NCI-H748 treated with DMSO at 0.1 percent for 48 hours (cell line): ENCODE measurements around the gene B9D2.

Experiments
- DNase-seq: peaks from one replicate; lab custom pipeline; 2025; lab: John Stamatoyannopoulos, UW

The B9D2 gene

DNA sequence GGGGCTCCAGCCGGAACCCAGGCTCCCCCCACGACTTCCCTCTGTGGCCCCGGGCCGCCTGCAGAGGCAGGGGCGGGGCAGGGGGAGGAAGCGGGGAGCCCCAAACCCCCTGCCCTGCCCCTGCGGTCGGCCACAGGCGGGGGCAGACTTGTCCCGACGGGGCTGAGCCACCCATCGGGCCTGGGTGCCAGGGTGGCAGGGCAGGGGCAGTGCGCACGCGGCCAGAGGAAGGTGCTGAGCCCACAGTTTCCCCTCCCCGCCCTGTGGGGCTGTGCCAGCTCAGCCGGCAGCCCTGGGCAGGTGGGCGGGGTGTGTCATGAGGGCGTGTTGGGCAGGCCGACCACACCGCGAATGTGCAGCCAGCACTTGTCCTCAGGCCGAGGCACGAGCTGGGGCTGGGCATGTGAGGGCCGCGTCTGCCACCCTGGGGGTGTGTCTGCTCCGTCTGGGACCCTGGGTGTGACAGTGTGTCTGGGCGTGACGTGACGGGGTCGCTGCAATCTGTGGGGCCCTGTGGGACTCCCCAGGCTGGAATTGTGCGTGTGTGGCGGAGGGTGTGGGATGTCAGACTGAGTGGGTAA, 36.3 kb downstream of the B9D2 start:
- no peak for DNase-seq

GRCh38 chr19:41327076-41327575, 36.8 kb downstream of the B9D2 start:
- no peak for DNase-seq

DNA sequence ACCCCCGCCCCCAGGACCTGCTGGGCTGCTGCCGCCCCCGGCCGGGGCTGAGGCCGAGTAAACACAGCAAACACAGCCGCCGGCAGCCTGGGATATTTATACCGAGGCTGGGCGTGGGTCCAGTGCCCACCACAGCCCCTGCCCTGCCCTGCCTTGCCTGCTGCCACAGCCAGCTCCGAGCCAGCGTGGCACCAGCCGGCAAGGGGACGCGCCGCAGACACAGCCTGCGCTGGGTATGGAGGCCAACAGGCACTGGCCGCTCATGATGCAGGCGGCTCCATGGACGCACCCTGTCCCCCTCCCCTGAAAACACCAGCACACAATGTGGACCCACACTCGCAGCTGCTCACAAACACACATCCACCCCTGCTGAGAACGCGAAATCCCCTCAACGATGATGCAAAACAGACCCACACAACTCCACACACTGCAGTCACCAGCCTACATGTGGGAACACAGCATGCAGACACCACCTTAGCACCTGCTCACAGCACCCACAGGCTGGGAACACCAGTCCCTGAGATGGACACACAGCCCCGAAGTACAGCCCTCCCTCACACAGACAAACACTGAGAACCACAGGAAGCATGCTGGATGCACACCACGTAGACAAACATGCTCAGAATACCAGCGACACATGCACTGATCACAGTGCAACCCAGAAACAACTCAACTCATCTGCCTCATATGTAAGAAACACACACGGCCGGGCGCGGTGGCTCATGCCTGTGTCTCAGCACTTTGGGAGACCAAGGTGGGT, 37.8 kb downstream of the B9D2 start:
- no peak for DNase-seq

GRCh38 chr19:41325640-41325946, 38.4 kb downstream of the B9D2 start:
- no peak for DNase-seq

DNA sequence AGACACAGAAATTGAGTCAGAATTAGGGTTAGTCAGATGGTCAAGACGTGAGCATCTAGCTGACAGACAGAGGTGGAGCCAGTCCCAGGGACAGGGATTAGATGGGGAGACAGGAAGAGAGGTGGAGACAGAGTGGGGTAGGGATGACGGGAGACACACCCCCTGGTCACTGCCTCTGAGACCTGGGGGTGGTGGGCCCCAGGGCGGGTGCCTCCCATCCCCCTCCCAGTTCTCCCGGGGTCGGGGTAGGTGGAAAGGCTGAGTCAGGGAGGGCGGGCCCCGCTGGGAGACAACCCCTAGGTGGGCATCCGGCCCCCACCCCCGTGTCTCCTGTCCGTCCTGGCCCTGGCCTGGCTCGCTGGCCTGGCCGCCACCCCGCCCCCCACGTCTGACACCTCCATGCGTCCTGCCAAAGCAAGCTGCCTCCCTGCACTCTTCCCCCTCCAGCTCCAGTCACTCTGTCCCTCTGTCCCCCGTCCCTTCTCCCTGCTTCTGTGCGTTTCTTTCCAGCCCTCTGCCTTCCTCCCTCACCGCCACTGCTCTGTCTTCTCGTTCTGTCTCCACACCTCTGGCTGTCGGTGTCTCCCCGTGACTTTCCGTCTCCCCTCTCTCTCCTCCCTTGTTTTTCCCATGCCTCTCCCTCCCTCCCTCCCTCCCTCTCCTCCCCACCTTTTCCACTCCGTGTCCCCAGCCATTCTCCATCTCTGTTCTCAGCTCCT, 38.9 kb downstream of the B9D2 start:
- no peak for DNase-seq

DNA sequence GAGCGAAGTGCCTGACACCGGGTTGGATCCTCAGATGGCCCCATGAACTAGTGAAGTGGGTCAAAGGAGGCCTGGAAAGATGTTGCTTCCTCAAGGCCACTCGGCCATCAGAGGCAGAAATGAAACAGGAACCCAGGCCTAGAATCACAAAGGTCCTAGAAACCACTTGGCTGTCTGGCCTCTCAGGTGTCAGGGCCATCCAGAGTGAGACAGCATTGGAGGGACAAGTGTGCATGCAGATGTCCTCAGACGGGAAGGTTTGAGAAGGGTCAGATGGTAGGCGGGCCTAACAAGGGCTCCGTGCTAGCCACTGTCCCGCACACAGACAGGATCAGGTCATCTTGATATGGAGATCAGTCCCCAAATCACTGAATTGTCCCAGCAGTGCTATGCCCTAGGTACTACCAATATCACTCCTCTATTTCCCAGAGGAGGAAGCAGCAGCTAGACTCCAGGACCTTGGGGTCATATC, 39.7 kb downstream of the B9D2 start:
- no peak for DNase-seq

DNA sequence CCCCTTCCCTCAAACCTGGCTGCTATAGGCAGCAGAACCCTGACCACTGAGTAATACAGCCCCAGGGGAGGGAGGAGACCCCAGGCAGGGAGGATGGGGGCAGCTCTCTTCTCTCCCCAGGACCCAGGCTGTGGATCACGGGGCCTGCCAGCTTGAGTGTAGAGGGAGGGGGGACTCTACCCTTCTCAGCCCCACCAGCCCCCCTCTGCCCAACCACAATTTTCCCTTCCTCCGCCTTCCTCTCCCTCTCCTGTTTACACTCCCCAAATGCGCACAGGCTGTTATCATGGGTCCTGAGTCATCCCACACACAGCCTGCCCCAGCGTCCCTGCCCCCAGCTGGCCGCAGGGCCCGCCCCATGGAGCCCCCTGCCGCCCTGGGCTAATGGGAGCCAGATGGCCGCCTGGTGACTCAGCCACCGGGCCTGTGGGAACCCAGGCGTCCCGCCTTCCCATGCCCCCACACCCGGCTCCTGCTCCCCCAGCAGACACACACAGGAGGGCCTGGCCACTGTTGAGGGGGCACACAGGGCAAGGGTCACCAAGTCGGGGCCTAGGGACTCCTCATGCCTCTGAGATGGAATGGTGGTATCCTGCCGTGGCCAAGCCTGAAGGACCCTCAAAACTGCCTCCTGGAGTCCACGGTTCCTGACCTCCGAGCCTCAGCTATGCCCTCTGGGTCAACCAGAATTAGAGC, 40.4 kb downstream of the B9D2 start:
- DNase-seq = no peak

DNA sequence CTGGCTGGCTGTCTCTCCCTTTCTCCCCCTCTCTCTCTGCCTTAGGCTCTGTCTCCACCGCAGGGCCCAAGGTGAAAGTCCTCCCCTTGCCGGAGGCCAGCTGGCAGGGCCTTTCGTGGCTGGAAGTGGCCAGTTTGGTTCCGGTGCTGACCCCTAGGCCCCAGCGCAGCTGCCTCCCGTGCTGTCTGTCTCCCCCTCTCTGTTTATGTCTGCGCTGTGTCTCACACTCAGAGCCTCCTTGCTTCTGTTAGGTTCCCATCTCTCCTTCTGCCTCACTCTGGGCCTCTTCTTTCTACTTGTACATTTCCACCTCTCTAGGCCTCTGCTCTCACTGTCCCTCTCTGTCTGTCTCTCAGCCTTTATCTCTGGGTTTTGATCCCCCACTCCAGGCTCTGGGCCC, 40.9 kb downstream of the B9D2 start:
- no peak for DNase-seq

- DNase-seq = no peak
These were observed 41.5 kb downstream of the B9D2 start for GRCh38 chr19:41322451-41322850.

DNA sequence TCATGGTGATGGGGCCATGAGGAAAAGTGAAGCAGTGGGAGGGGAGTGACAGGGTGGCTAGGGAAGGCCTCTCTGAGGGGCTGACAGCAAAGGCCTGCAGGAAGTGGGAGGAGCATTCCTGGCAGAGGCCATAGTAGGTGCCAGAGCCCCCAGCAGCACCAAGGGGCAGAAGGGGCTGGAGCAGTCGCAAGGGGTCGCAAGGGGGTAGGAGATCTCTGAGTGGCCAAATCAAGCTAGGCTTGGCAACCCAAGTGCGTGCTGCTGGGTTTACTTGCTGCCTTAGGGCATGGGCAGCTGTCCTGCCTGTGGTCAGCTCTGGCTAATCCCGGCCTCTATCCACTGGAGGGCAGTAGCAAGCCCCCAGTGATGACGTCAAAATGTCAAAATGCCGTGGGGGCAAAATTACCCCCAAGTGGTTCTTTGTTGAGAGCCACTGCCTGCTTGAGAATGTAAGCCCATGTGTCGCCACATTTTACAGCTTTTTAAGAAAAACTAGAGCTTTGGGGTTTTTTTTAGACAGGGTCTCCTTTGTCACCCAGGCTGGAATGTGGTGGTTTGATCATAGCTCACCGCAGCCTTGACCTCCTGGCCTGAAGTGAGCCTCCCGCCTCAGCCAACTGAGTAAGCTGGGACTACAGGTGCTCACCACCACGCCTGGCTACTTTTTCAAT, 42.2 kb downstream of the B9D2 start:
- no peak for DNase-seq

DNA sequence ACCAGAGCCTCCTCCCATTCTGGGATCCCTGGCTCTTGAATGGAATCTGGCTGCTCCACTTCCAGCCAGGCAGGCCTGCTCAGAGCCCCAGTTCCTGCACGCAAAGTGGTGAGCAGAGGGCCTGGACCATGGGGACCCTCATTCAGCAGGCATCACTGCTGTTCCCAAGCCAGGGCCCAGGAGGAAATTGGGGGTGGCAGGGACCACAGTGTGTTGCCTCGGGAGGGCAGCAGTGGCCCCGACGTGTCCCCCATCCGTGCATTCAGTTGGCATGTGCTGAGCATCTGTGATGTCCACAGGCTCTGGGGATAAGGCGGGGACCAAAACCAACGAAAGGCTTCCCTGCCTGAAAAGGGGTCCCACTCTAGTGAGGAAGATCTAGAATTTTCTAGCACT, 42.7 kb downstream of the B9D2 start:
- DNase-seq = no peak

DNA sequence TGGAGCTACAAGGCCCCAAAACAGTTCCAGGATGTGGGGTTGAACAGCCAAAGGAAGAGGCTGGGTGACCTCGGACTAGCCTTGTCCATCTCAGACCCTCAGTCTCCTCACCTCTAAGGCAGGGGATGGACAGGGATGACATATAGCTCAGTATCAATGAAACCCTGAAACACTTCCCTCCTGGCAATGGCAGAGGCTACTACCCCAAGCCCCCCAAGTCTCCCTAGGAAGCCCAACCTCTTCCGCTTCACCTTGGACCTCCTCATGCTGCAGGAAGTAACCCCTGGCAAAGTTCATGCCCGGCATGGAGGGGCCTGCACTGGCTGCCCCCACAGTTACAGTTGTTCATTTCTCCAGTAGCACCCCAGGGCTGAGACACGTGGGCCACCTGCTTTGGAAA, 43.4 kb downstream of the B9D2 start:
- no peak for DNase-seq

DNA sequence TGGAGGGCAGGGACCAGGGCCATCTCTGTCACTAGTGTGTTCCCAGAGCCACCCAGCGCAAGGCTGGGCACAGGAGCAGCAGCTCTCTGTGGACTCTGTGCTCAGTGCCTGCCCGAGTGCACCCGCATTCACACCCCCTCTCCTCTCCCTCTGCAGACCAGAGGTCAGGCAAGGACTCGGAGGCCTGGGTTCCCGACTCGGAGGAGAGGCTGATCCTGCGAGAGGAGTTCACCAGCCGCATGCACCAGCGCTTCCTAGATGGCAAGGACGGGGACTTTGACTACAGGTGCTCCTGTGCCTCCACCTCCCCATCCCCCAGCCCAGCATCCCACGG, 43.8 kb downstream of the B9D2 start:
- DNase-seq = no peak

- DNase-seq = no peak
These were observed 44.3 kb downstream of the B9D2 start for GRCh38 chr19:41319500-41320184.

GRCh38 chr19:41318696-41319499, 45.1 kb downstream of the B9D2 start:
- no peak for DNase-seq

GRCh38 chr19:41316306-41316920, 47.5 kb downstream of the B9D2 start:
- DNase-seq = no peak

DNA sequence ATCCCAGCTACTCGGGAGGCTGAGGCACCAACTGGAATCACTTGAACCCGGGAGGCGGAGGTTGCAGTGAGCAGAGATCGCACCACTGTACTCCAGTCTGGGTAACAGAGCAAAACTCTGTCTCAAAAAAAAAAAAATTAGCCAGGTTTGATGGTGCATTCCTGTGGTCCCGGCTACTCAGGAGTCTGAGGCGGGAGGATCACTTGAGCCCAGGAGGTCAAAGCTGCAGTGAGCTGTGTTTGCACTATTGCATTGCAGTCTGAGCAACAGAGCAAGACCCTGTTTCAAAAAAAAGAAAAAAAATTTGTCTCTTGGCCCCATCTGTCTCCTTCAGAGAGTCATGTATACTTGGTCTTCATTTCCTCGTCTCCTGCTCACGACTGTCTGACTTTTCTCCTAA, 52.3 kb downstream of the B9D2 start:
- DNase-seq = no peak

DNA sequence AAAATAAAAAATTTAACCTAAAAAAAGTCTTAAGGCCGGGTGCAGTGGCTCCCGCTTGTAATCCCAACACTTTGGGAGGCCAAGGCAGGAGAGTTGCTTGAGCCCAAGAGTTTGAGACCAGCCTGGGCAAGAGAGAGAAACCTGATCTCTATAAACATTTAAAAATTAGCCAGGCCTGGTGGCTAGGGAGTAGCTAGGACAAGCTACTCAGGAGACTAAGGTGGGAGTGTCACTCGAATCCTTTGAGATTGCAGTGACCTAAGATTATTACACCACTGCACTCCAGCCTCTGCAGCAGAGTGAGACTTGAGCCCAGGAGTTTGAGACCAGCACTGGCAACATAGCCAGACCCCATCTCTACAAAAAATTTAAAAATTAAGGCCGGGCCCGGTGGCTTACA, 52.9 kb downstream of the B9D2 start:
- DNase-seq = no peak

DNA sequence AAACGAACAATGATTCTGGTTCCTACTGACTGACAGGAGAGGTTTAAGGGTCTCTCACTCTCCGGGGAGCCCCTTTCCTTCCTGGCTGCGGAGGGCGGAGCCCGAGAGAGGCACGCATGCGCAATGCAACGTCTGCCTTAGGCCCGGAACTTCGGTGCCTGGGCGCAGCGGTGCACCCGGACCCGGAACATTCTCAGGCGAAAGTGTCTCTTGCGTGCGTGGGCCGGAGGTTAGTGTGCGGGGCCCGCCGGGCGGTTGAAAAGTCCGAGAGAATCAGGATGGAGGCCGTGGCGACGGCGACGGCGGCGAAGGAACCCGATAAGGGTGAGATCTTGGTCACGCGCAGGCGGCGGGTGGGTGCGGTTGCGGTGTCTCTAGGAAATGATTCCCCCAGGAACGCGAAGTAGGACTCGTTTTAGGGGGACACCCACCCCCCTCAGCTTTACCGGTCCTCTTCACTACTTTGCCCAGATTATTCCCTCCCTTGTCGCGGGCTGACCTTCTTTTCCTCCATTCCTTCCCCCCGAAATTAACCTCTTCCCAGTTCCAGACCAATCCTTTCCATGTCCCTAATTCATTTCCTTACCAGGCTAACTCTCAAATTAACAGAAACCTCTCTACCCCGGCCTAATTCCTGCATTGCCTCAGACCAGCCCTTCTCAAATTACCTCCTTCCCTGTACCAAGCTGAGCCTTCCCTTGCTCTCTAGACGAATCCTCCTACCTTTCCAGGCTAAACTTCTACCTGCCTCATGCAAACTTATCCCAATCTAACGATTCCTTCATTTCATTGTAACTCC, 53.7 kb downstream of the B9D2 start, which contains the start of gene CCDC97:
Gene CCDC97 (plus strand): TSS at position 140 of the 799 bp plus-strand sequence. CDS start 139 bp downstream, at position 279.
- peak; percentile 88 for DNase-seq
